Motor neuron (in vitro differentiated cells): ENCODE measurements around the gene TUBA1A. TPM values are rescaled to one million over a fixed set of nuclear protein-coding genes. Genes with fewer than 3 reads are reported as not detected.

Experiments used
- ATAC-seq, 8 experiments: fragments of 200-7000 bp; cut with Tn5 transposase; replicated peaks in 6 of 8; 2 replicates each; pipeline ENCODE4 v1.8.0; 2021; ENCODE audit warnings: mild to moderate bottlenecking in 8 of 8, moderate library complexity in 8 of 8
- H3K27ac ChIP-seq, 2 donors: fragments of 250-450 bp; sonication (Bioruptor Pico); 2 replicates each; pipeline ENCODE4 v1.9.0; 2021; ENCODE audit warnings: antibody characterized with exemption in 2 of 2, mild to moderate bottlenecking in 2 of 2, moderate library complexity in 1 of 2
- H3K4me1 ChIP-seq, 2 donors: fragments of 250-450 bp; sonication (Bioruptor Pico); replicated peaks in 1 of 2; 2 replicates each; pipeline ENCODE4 v1.6.1; 2021; ENCODE audit warnings: antibody characterized with exemption in 2 of 2, mild to moderate bottlenecking in 2 of 2, moderate library complexity in 1 of 2
- H3K4me3 ChIP-seq, 5 donors: fragments of 250-450 bp; sonication (Bioruptor Pico); 2 replicates each; pipeline ENCODE4 v1.9.0; 2021; ENCODE audit warnings: antibody characterized with exemption in 5 of 5, mild to moderate bottlenecking in 5 of 5, moderate library complexity in 4 of 5
- WGBS, 10 experiments: fragments of 450-650 bp; shearing (Covaris generic); methylation state at CpG; one replicate each; pipeline ENCODE4 v1.0.0; 2022; 5-methylcytosine and 5-hydroxymethylcytosine counted together
- in situ Hi-C, 9 experiments: fragments of 400-800 bp; cut with MboI; loops; one replicate each; pipeline ENCODE4 v1.15.0; 2021; ENCODE audit warnings: low sequenced_read_pairs in 9 of 9, low pct_unique_long_range_greater_than_20kb in 2 of 9; ENCODE audit not compliant: unreplicated experiment in 9 of 9
- total RNA-seq, 8 experiments: library from RNA; unstranded; fragments of 300-600 nt; gene quantifications; 2 replicates each; pipeline versions ENCODE4 v1.2.3 to v1.2.4, GENCODE V29; 2022

The TUBA1A gene
- 1,000 to 10,000 TPM in 5 of 8 experiments, 100 to 1,000 TPM in 3; 158 to 5,477 (median 3,358) TPM for total RNA-seq

GRCh38 chr12:49188916-49189367, at the start of gene TUBA1A:
Gene TUBA1A, minus strand, starts transcription at chr12:49189080. Its CDS starts 101 bp downstream, at chr12:49188979.
- H3K27ac ChIP-seq, result peak within 1 kb of the TSS; percentile 95 to 97
- in situ Hi-C loops, result no loop called here
- peak; percentile 73 to 91 (median 89) for ATAC-seq
- 0 to 4% (median 0%) methylated on average over 2 to 5 of the region's 26 CpGs; no CpG with 5 or more reads in 5 of the 10 experiments for WGBS, 10 experiments
- H3K4me3 ChIP-seq, result peak within 1 kb of the TSS; percentile 86 to 100 (median 97)
- H3K4me1 ChIP-seq, result peaks cover 15 to 19% of the 10 kb centered on the region in 2 donors

DNA sequence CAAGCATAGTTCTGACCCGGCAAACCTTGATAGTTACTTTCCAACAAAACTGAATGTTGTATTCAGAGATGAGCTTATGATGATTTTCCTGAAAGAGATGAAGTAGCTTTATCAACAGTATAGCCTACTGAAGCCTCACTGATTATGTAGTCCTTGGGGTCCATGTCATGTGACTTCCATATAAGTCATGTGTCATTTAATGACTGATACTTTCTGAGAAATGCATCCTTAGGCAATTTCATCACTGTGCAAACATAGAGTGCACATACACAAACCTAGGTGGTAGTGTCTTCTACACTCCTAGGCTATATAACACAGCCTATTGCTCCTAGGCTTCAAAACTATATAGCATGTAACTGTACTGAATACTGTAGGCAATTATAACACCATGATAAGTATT, 47.5 kb upstream of the TUBA1A start:
- WGBS, 10 experiments, result 50 to 100% (median 92%) methylated on average over 1 of the region's 1 CpG; no CpG with 5 or more reads in 4 of the 10 experiments
- peak in 5 of 8 experiments; percentile 1 to 24 (median 16) for ATAC-seq
- in situ Hi-C loops, result loop anchor here in 3 of 9 experiments (25.0 kb wide), 2 partner anchors 99 to 124 kb away; partner anchors contain the start of genes TUBA1B (in 2 of the 3) and LMBR1L (in 1 of the 3)
- Histone ChIP-seq H3K4me1 (peaks cover 39 to 40% of the 10 kb centered on the region in 2 donors), H3K4me3 (no peak overlapping the region), H3K27ac (no peak overlapping the region)

- whole genome bisulfite sequencing, 10 experiments, result 40 to 90% (median 77%) methylated on average over 1 to 13 of the region's 19 CpGs; no CpG with 5 or more reads in 1 of the 10 experiments
- Histone ChIP-seq H3K4me1 (peaks cover 44 to 55% of the 10 kb centered on the region in 2 donors), H3K4me3 (peak overlapping the region; percentile 38 to 49 (median 42)), H3K27ac (peak overlapping the region; percentile 88)
- in situ Hi-C loops, result loop anchor here in 3 of 9 experiments (25.0 kb wide), 2 partner anchors 97 to 122 kb away; partner anchors contain the start of genes TUBA1B (in 2 of the 3) and LMBR1L (in 1 of the 3)
- peak in 5 of 8 experiments; percentile 11 to 47 (median 23) for ATAC-seq
Measured at GRCh38 chr12:49233842-49234526, 45.1 kb upstream of the TUBA1A start.

- peak in 6 of 8 experiments; percentile 31 to 71 (median 62) for ATAC-seq
- in situ Hi-C loops, result loop anchor here in 3 of 9 experiments (25.0 kb wide), 2 partner anchors 96 to 121 kb away; partner anchors contain the start of genes TUBA1B (in 2 of the 3) and LMBR1L (in 1 of the 3)
- Histone ChIP-seq H3K4me1 (peaks cover 37 to 53% of the 10 kb centered on the region in 2 donors), H3K4me3 (peak overlapping the region; percentile 3 to 49 (median 17)), H3K27ac (peak overlapping the region; percentile 88)
- WGBS, 10 experiments, result 0 to 94% (median 15%) methylated on average over 1 to 11 of the region's 25 CpGs
Measured at GRCh38 chr12:49232940-49233841, 44.3 kb upstream of the TUBA1A start.

DNA sequence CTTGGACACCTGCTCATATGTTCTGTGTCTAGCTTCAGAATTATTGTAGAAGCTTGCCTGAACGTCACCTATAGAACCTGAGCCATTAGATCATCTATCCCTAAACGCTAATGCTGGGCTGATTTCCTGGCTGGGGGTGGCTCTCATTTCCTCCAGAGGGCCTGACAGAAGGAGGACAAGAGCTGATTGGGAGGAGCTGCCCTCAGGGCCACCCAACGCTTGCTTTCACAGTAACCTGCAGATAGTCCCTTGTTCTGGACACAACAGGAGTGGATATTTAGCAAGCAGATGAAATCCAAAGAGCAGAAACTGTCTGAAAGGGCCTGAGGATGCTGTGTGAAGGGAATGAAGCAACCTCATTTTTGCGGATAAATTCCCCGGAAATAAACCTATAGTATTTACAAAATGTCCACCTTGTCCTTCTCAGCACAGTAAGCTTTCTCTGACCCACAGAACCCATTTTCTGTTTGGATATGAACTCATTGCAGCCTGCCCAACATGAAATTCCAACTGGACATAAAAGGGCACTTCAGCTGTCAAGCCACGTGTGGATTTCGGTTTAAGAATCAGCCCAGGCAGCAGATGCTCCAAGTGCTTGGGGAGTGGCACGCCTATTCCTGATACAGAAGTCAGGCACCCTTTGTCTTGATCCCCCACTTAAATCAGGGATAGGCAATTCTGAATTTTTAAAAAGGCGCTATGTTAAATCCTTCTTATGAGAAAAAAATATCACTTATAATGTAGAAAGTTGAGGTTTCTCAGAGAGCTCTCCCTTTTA, 43.2 kb upstream of the TUBA1A start:
- Histone ChIP-seq H3K4me3 (peak overlapping the region in 2 of 5 donors; percentile 3 to 49), H3K27ac (peak overlapping the region; percentile 88), H3K4me1 (peaks cover 45 to 63% of the 10 kb centered on the region in 2 donors)
- 0 to 83% (median 56%) methylated on average over 1 to 7 of the region's 9 CpGs; no CpG with 5 or more reads in 1 of the 10 experiments for WGBS, 10 experiments
- peak in 1 of 8 experiments; percentile 5 for ATAC-seq
- in situ Hi-C loops, result loop anchor here in 3 of 9 experiments (25.0 kb wide), 2 partner anchors 95 to 120 kb away; partner anchors contain the start of genes TUBA1B (in 2 of the 3) and LMBR1L (in 1 of the 3)

DNA sequence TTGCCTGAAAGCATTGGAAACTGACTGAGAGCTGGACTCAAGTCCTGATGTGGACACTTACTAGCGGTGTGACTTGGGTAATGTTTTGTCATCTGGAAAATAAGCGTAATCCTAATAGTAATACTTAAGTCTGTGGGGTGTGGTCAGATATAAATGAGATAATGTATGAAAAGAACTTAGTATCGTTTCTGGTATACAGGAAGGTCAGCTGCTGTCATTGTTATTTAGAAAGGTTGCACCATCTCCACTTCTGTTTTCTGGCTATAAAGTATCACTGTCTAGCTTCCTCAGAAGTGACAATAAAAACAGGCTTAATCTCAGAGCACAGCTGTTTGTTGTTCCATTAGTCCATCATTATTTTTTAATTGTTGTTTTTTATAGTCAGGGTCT, 41.9 kb upstream of the TUBA1A start:
- no peak overlapping the region for H3K4me3 ChIP-seq
- in situ Hi-C loops, result loop anchor here in 3 of 9 experiments (25.0 kb wide), 2 partner anchors 93 to 118 kb away; partner anchors contain the start of genes TUBA1B (in 2 of the 3) and LMBR1L (in 1 of the 3)
- peak overlapping the region in 1 of 2 donors; percentile 52 for H3K27ac ChIP-seq
- ATAC-seq, result no peak
- peaks cover 45 to 66% of the 10 kb centered on the region in 2 donors for H3K4me1 ChIP-seq
- 0 to 100% (median 81%) methylated on average over 1 to 3 of the region's 3 CpGs for WGBS, 10 experiments

DNA sequence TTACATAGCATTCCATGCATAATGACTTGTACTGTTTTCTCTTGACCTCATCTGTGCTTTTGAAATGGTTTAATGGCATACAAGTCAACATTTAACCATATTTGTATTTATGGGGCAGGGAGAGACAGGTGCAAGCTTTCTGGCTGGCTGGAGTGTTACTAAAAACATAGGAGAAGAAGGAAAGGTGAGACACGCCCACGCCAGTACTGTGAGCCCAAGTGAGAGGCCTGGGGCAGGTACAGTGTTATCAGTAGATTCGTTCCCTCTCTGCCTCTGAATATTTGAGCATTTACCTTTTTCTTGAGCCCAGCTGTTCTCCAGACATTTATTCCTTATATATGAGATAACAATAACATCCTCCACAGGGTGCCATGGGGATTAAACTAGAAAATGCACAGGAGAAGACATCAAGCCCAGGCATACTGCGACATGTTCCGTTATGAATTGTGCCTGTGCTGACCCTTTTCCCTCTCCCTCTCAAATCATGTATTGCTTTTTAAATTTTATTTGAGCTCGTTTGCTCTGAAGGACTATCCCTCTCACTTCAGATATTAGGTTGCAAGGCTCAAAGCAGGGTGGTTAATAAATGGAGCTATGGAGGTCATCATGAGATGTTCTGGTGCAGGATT, 41.4 kb upstream of the TUBA1A start:
- H3K4me3 ChIP-seq, result no peak overlapping the region
- H3K4me1 ChIP-seq, result peaks cover 45 to 66% of the 10 kb centered on the region in 2 donors
- in situ Hi-C loops, result loop anchor here in 3 of 9 experiments (25.0 kb wide), 2 partner anchors 93 to 118 kb away; partner anchors contain the start of genes TUBA1B (in 2 of the 3) and LMBR1L (in 1 of the 3)
- H3K27ac ChIP-seq, result peak overlapping the region in 1 of 2 donors; percentile 52
- ATAC-seq, result no peak
- WGBS, 10 experiments, result 62 to 100% (median 73%) methylated on average over 2 to 6 of the region's 6 CpGs; no CpG with 5 or more reads in 1 of the 10 experiments

DNA sequence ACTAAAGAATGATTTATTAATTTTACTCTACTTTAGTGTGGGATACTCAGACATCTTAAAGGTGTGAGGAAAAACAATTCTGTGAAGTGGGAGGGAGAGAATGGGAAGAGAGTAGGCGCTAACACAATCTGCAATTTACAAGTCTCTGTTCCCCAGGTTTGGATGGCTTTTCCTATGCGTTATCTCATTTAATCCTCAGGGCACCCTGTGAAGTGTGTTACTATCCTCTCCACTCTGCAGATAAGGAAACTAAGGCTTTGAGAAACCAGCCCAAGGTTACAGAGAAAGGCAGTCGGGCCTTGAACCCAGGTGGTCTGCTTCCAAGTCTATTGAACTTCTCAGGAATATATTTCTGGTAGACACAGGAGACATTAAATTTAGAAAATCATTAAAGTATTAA, 39.8 kb upstream of the TUBA1A start:
- no peak overlapping the region for H3K27ac ChIP-seq
- in situ Hi-C loops, result loop anchor here in 3 of 9 experiments (25.0 kb wide), 2 partner anchors 91 to 116 kb away; partner anchors contain the start of genes TUBA1B (in 2 of the 3) and LMBR1L (in 1 of the 3)
- H3K4me3 ChIP-seq, result no peak overlapping the region
- WGBS, 10 experiments, result 74 to 100% (median 82%) methylated on average over 1 to 3 of the region's 3 CpGs; no CpG with 5 or more reads in 2 of the 10 experiments
- peaks cover 42 to 60% of the 10 kb centered on the region in 2 donors for H3K4me1 ChIP-seq
- no peak for ATAC-seq

DNA sequence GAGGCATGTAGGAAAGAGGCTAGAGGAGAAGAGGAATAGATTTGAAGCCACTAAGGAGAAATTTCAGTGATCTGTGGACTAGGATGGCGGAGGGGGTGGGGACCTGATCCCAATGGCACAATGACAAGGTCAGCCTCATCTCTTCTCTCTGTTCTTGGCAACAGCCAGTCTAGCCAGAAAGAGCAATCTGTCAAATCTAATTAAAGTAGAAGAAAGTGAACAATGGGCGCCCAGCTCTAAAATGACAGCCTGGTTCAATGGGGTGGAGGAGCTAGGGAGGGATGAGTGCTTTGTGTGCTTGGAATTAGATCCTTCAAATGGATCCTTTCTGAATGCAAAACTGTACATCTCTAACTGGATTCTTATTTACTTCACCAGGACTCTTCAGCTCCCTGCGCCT, 38.8 kb upstream of the TUBA1A start:
- no peak overlapping the region for H3K4me3 ChIP-seq
- in situ Hi-C loops, result loop anchor here in 3 of 9 experiments (25.0 kb wide), 2 partner anchors 90 to 115 kb away; partner anchors contain the start of genes TUBA1B (in 2 of the 3) and LMBR1L (in 1 of the 3)
- WGBS, 10 experiments, result 50 to 100% (median 64%) methylated on average over 1 to 2 of the region's 3 CpGs; no CpG with 5 or more reads in 1 of the 10 experiments
- H3K4me1 ChIP-seq, result peaks cover 39 to 52% of the 10 kb centered on the region in 2 donors
- ATAC-seq, result peak in 5 of 8 experiments; percentile 39 to 69 (median 63)
- H3K27ac ChIP-seq, result peak overlapping the region; percentile 38 to 57

DNA sequence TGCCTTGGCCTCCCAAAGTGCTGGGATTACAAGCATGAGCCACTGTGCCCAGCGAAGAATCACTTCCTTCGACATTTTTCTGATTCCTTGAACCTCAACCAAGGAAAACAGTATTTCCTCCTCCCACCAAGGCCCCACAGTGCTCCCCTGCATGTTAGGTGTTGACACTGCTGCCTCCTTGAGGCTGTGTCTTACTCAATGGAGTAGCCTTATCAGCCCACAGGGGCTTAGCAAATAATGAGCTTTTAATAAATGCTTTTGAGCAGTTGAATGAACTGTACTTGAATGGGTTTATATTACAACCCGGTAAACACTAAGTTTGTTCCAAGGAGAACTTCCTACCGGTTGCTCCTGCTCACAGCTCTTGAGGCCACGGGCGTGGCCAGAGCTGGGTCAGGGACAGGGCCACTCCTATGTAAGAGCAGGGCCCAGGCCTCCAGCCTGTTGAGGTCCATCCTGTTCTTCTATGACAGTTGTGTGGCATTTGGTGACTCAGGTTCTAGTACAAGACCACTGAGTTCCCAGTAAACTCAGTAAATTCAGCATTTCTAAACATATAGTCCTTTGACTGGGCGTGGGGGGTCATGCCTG, 36.8 kb upstream of the TUBA1A start:
- WGBS, 10 experiments, result 71 to 100% (median 79%) methylated on average over 1 to 7 of the region's 7 CpGs; no CpG with 5 or more reads in 4 of the 10 experiments
- Histone ChIP-seq H3K4me1 (peaks cover 25 to 31% of the 10 kb centered on the region in 2 donors), H3K27ac (no peak overlapping the region), H3K4me3 (no peak overlapping the region)
- in situ Hi-C loops, result loop anchor here in 3 of 9 experiments (25.0 kb wide), 2 partner anchors 88 to 113 kb away; partner anchors contain the start of genes TUBA1B (in 2 of the 3) and LMBR1L (in 1 of the 3)
- ATAC-seq, result peak in 2 of 8 experiments; percentile 32 to 52
